NCI-H226 (cell line): ENCODE measurements around the gene ATP9B.

Experiments
- DNase-seq: peaks from one replicate; pipeline ENCODE4 v3.0.0-alpha.2; 2015

Gene ATP9B

GRCh38 chr18:79068937-79069716 is at the start of gene ATP9B:
Gene ATP9B, plus strand, starts transcription at chr18:79069394. Its CDS starts 17 bp downstream, at chr18:79069411.
- peak; percentile 77 for DNase-seq

GRCh38 chr18:79019881-79020280 is 49.3 kb upstream of the ATP9B start:
- DNase-seq = no peak

- no peak for DNase-seq
These were observed 46.6 kb upstream of the ATP9B start for GRCh38 chr18:79022603-79023002.

GRCh38 chr18:79026491-79026890 is 42.7 kb upstream of the ATP9B start:
- no peak for DNase-seq

- DNase-seq = no peak
These were observed 38.5 kb upstream of the ATP9B start for GRCh38 chr18:79030680-79031079.

- no peak for DNase-seq
These were observed 26.9 kb upstream of the ATP9B start for GRCh38 chr18:79042276-79042675.

- no peak for DNase-seq
These were observed 25.9 kb upstream of the ATP9B start for GRCh38 chr18:79043288-79043687.

GRCh38 chr18:79046522-79046921 is 22.7 kb upstream of the ATP9B start:
- DNase-seq = no peak

GRCh38 chr18:79047556-79048244 is 21.5 kb upstream of the ATP9B start:
- no peak for DNase-seq

- DNase-seq = no peak
These were observed 21.0 kb upstream of the ATP9B start for GRCh38 chr18:79048245-79048632.

- no peak for DNase-seq
These were observed 19.7 kb upstream of the ATP9B start for GRCh38 chr18:79049506-79049905.

GRCh38 chr18:79050005-79050404 is 19.2 kb upstream of the ATP9B start:
- no peak for DNase-seq

- DNase-seq = no peak
These were observed 12.3 kb upstream of the ATP9B start for GRCh38 chr18:79056827-79057367.

GRCh38 chr18:79058007-79058406 is 11.2 kb upstream of the ATP9B start:
- no peak for DNase-seq

- DNase-seq = no peak
These were observed 6.4 kb upstream of the ATP9B start for GRCh38 chr18:79062806-79063205.

GRCh38 chr18:79064228-79064627 is 5.0 kb upstream of the ATP9B start:
- DNase-seq = no peak

- DNase-seq = no peak
These were observed 3.4 kb upstream of the ATP9B start for GRCh38 chr18:79065802-79066201.

GRCh38 chr18:79067611-79068010 is 1.6 kb upstream of the ATP9B start:
- DNase-seq = no peak

- DNase-seq = no peak
These were observed 755 bp upstream of the ATP9B start for GRCh38 chr18:79068341-79068936.

- DNase-seq = no peak
These were observed 540 bp downstream of the ATP9B start for GRCh38 chr18:79069717-79070151.

GRCh38 chr18:79070486-79070885 is 1.3 kb downstream of the ATP9B start:
- DNase-seq = no peak

GRCh38 chr18:79071037-79071436 is 1.8 kb downstream of the ATP9B start:
- DNase-seq = no peak

GRCh38 chr18:79071503-79072210 is 2.5 kb downstream of the ATP9B start:
- DNase-seq = no peak
